Measurements from ENCODE around the gene GRK4.

DNA sequence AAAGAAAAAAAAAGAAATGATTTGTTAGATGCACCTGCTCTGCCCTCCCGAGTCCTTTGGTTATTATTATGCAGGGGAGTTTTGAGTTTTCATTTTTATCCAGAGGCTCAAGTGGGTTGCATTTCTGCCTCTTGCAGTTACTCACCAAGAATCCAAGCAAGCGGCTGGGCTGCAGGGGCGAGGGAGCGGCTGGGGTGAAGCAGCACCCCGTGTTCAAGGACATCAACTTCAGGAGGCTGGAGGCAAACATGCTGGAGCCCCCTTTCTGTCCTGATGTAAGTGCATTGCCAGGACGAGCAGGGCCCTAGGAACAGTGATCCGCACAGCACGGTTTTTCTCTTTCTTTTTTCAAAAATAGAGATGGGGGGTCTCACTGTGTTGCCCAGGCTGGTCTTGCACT lies 71.9 kb downstream of the GRK4 start:
- TF ChIP-seq, protein P1, sequence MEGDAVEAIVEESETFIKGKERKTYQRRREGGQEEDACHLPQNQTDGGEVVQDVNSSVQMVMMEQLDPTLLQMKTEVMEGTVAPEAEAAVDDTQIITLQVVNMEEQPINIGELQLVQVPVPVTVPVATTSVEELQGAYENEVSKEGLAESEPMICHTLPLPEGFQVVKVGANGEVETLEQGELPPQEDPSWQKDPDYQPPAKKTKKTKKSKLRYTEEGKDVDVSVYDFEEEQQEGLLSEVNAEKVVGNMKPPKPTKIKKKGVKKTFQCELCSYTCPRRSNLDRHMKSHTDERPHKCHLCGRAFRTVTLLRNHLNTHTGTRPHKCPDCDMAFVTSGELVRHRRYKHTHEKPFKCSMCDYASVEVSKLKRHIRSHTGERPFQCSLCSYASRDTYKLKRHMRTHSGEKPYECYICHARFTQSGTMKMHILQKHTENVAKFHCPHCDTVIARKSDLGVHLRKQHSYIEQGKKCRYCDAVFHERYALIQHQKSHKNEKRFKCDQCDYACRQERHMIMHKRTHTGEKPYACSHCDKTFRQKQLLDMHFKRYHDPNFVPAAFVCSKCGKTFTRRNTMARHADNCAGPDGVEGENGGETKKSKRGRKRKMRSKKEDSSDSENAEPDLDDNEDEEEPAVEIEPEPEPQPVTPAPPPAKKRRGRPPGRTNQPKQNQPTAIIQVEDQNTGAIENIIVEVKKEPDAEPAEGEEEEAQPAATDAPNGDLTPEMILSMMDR (IDR thresholded peaks at IDR 0.05), result no peak
- TF ChIP-seq POLR2A (IDR thresholded peaks at IDR 0.05) (no peak), POLR2AphosphoS5 (IDR thresholded peaks at IDR 0.05) (no peak)
